Gastroesophageal sphincter (tissue), 3 donors: ENCODE results near the gene COL4A2.

Experiments used
- EP300 ChIP-seq: sonication (generic); formaldehyde crosslinking; IDR thresholded peaks from one replicate; pipeline ENCODE4 v1.6.1; 2017; ENCODE audit warnings: antibody characterized with exemption, mild to moderate bottlenecking
- POLR2A ChIP-seq, 2 donors: fragments of 450-650 bp; IDR thresholded peaks; one replicate each; pipeline ENCODE4 v1.6.1; 2017; ENCODE audit warnings: antibody characterized with exemption in 2 of 2, mild to moderate bottlenecking in 2 of 2, moderate library complexity in 1 of 2
- POLR2AphosphoS5 ChIP-seq: sonication (generic); formaldehyde crosslinking; IDR thresholded peaks from one replicate; pipeline ENCODE4 v1.6.1; 2017; ENCODE audit warnings: antibody characterized with exemption
- TF ChIP-seq, protein P1 (sequence below), 4 experiments: fragments of 200-600 bp in 2 of 4; fragments of 450-650 bp in 2 of 4; sonication (generic) in 1 of 4; IDR thresholded peaks; one replicate each; pipeline ENCODE4 v1.5.1; 2017 to 2019; ENCODE audit warnings: antibody characterized with exemption in 4 of 4, mild to moderate bottlenecking in 2 of 4, moderate library complexity in 2 of 4

DNA sequence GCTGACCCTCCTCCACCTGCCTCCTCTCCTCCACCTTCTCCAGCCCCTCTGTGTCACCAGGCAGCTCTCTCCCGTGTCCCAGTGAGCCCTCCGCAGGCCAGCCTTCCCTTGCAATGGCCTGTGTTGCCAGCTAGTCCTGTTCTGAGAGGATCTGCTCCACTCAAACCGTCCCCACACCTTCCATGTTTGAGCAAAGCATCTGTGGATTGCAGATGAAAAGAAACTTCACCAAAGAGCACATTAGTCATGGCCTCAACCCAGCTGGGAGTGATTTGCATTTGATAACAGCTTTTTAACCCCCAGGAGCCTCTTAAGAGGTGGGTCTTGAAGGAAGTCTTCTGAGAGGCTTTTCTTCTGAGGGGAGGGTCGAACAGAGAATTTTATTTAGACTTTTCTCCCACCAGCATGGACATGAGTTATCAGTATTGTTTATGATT, 72.8 kb downstream of the COL4A2 start:
- TF ChIP-seq, protein P1, sequence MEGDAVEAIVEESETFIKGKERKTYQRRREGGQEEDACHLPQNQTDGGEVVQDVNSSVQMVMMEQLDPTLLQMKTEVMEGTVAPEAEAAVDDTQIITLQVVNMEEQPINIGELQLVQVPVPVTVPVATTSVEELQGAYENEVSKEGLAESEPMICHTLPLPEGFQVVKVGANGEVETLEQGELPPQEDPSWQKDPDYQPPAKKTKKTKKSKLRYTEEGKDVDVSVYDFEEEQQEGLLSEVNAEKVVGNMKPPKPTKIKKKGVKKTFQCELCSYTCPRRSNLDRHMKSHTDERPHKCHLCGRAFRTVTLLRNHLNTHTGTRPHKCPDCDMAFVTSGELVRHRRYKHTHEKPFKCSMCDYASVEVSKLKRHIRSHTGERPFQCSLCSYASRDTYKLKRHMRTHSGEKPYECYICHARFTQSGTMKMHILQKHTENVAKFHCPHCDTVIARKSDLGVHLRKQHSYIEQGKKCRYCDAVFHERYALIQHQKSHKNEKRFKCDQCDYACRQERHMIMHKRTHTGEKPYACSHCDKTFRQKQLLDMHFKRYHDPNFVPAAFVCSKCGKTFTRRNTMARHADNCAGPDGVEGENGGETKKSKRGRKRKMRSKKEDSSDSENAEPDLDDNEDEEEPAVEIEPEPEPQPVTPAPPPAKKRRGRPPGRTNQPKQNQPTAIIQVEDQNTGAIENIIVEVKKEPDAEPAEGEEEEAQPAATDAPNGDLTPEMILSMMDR (IDR thresholded peaks at IDR 0.05): no peak
- TF ChIP-seq POLR2A (IDR thresholded peaks at IDR 0.05) (no peak), EP300 (no peak), POLR2AphosphoS5 (no peak)
